HPDE6-E6E7 (cell line): ENCODE results near the gene FGF6.

Experiments used
- DNase-seq: peaks from one replicate; pipeline ENCODE4 v3.0.0; 2011; ENCODE audit warnings: missing footprints; ENCODE audit errors: extremely low spot score

FGF6 gene

GRCh38 chr12:4447151-4447550 lies 1.5 kb upstream of the FGF6 start:
- DNase-seq: no peak

DNA sequence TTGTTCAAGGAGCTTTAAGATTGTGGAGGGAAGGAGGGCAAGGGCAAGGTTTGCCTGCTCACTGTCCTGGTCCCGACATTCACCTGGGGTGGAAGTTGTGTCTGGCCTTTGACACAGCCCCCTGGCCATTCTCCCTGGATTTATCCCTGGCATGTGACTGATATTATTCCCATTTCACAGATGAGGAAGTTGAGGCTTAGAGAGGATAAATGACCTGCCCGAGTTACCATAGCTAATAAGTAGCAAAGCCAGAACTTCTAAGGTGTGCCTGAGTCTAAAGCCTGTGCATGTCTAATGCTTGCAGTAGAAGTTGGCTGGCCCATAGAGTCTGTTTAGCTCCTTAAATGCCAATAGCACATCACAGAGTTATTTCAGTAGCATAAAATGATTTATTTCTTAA lies 720 bp upstream of the FGF6 start:
- no peak for DNase-seq

DNA sequence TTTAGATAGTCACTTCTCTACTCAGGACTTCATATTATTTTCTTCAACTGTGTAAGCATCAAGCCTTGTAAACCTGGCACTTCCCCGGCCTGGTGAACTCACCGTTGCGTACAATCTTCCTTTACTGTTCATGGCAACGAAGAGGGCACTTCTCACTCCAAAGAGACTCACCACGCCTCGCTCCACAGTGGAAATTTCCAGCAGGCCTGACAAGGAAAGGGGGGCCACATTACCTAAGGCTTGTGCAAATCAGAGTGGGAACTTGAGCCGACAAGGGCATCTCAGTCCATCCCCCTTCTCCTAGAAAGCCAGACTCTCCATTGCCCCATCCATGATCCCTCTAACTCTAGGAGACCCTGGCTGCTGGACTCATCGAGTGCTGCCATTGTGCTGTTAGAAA lies 1.6 kb downstream of the FGF6 start:
- DNase-seq: no peak

DNA sequence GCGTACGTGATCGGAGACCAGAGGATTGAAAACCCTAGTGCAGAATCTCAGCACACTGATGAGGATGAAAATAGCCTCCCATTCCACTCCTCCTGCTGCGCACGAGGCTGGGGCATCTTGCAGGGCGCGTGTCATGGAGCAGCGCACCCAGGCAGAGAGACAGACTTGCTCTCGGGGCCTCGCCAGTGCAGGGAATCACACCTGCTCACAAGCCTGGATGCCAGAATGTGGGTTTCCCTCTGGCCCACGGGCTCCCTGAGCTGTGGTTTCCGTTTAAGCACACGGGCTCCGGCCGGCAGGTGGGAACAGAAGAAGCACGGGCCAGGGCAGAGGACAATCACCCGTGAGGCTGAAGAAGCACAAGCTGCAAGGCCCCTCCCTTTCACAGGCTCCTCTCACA lies 2.0 kb downstream of the FGF6 start:
- DNase-seq: no peak

- no peak for DNase-seq
Measured at GRCh38 chr12:4441355-4442335, 4.0 kb downstream of the FGF6 start.

DNA sequence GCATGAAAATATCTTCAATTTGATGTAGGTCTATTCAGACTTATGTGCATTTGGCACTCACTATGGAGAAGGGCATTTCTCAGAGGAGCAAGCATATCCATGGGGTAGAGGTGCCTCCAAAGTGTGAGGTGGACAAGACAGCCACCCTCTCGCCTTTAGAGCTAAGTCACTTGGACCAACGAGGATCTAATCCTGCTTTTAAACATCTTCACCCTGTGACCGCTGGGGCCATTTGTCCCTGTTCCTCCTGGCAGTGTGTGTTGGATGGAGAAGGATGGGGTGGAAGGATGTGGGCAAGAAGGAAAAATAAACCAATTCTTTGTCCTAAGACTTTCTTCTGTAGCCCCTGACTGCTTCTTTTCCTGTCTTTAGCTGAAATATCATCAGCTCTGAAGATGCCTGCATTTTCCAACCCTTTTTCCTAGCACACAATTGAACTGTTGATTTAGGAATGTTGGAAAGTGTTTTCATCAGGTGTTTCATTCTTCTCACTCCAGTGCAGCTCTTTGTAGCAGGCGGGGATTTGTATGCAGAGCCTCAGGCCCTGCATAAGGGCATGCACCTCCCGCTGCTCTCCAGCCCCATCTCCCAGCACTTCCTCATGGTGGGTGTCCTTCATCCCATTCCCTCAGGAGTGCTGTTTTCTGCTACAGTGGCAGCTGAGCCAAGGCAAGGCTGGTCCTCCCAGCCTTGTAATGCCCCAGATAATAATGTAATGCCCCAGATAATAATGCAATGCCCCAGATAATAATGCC lies 5.3 kb downstream of the FGF6 start:
- DNase-seq: no peak

DNA sequence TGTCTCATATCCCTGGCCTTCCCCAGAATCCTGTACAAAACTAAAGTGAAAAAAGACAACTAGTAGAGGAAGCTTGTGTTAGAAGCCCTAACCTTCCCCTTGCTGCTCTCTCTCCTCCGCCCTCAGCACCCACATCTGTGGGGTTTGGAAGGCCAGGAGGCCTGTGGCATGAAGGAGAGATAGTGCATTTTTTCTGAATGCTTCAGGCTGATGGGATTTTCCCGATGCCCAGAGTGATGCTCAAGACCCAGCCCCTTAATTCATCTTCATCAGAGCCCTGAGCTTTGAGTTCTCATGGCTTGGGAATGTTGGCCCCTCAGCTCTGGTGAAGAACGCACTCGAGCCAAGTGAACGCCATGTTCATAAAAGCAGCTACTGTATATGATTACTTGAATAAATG lies 5.9 kb downstream of the FGF6 start:
- DNase-seq: no peak

DNA sequence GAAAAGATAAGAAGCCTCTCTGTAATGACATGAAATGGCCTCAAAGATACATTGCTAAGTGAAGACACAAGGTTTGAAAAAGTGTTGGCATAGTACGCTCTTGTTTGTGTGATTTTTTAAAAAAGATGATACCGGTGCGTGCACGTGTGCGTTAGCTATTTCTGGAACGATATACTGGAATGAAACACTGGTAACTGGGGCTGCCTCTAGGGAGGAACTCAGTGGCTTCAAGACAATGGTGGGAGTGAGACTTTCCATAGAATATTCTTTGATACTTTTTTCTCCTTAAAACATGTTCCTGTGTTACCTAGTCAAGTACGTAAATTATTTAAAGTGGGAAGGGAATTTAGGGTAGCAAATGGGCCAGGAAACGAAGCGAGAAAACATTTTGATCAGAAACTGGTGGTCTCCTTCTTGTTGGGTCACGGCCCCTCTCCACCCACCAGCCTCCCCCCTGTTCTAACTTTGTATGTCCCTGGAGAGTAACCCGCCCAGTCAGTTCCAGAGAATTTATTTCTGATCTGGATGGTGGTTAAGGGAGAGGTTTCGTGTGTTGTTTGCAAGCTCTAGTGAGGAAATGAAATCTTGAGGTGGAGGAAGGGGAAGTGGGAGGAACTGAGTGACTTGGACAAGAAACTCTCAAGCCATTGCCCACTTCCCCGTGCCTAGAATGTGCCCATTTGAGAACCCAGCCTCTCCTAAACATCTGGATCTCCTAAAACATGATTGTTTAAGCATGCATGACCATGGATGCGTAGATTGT lies 6.6 kb downstream of the FGF6 start:
- DNase-seq: no peak

DNA sequence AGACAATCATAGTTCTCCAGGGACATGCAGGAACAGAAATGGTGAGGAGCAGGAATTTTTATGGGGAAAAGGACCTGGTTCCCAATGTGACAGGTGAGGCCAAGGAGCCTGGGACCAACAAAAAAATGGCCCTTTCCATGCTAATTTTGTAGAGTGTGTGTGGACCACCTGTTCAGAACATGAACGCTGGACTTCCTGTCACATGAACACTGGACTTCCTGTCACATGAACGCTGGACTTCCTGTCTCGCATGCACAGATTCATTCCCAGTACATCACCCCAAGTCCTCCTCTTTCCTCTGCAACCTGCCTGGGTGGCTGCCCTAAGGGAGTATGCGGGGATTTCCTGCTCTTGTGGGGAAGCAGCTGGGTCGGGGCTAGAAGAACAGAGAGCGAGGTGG lies 10.1 kb downstream of the FGF6 start:
- DNase-seq: no peak

DNA sequence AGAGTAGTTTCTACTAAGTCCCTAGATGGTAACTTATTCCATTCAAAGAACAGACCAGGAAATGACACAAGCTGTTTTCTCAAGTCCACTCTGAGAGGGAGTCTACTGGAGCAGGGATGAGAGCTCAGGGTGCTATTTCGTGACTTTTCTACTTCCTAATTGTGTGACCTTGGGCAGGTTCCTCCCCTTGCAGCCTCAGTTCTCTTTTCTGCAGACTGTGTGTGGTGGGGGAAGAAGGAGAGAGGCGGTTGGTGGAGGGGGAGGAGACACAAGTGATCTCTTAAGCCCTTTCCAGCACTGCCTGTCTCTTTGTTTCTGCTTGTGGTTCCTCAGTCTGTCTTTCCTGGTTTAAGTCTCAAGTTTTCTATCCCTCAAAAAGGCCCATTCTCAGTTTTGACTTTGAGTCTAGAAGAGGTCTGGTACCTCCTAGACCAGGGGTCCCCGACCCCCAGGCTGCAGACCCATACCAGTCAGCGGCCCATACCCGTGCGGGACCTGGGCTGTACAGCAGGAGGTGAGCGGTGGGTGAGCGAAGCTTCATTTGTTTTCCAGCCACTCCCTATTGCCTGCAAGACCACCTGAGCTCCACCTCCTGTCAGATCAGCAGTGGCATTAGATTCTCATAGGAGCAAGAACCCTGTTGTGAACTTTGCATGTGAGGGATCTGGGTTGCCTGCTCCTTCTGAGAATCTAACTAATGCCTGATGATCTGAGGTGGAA lies 10.7 kb downstream of the FGF6 start:
- DNase-seq: no peak

GRCh38 chr12:4434301-4434700 lies 11.3 kb downstream of the FGF6 start:
- DNase-seq: no peak

GRCh38 chr12:4433745-4434058 lies 11.9 kb downstream of the FGF6 start:
- DNase-seq: no peak

- DNase-seq: no peak
Measured at GRCh38 chr12:4432878-4433744, 12.5 kb downstream of the FGF6 start.

GRCh38 chr12:4431866-4432265 lies 13.7 kb downstream of the FGF6 start:
- no peak for DNase-seq

DNA sequence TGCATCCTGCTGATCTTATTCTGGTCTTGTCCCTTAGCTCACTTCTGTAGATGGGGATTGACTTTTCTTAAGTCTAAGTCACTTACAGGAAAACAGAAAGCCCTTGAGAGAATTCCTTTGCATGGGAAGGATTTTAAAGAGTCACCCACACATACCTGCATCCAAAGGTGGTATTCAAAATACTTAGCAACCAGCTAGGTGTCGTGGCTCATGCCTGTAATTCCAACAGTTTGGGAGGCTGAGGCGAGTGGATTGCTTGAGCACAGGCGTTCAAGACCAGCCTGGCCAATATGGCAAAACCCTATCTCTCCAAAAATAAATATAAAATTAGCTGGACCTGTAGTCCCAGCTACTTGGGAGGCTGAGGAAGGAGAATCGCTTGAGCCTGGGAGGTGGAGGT lies 14.2 kb downstream of the FGF6 start:
- no peak for DNase-seq

DNA sequence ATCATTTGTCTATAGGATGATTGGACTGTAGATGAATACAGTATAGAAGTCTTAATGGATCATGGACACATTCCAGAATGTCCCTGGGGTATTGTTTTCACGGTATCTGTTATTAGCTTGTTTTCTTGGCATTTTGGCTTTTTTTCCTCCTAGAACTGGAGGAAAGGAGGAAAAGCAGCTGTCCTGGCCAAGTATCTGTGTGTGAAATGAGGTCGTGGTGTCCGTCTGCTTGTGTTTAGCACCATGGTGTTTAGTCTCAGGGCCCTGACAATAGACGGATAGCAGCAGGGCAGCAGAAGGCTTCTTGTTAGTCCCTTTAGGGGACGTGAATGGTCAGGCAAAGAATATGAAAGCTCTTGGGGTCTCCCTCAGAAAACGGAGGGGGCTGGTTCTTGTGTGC lies 21.2 kb downstream of the FGF6 start:
- DNase-seq: no peak

DNA sequence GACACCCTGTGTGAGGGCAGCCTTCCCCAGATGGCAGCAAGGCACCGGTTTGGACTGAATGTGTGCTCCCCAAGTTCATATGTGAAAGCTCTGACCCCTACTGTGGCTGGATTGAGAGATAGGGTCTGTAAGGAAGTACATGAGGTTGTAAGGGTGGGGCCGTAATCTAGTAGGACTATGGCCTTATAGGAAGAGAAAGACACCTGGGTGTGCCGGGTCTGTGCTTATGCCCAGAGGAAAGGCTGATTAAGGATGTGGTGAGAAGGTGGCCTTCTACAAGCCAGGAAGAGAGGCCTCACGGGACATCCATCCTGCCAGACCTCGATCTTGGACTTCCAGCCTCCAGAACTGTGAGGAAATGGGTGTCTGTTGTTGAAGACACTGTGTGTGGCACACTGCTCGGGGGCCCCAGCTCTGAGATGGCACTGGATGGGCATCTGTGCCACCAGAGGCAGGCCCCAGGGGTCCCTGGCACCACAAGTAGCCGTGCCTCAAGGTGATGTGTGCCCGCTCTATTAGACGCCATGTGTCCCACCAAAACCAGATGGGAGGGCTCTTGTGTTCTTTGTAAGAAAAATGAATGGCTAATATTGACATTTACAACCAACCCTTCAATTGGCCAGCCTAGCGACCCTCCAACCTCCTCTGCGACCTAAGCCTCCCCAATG lies 22.0 kb downstream of the FGF6 start:
- no peak for DNase-seq

- no peak for DNase-seq
Measured at GRCh38 chr12:4422985-4423384, 22.6 kb downstream of the FGF6 start.

GRCh38 chr12:4421590-4422031 lies 24.0 kb downstream of the FGF6 start:
- peak; percentile 58 for DNase-seq

- no peak for DNase-seq
Measured at GRCh38 chr12:4420138-4420670, 25.4 kb downstream of the FGF6 start.
